SHP77 (cell line): Measurements from ENCODE around the gene MYO7A.
A peak's percentile ranks its signal among the peaks of the same experiment; 100 is the strongest.

ENCODE experiments used
- DNase-seq, 2 experiments: peaks; one replicate each; lab custom pipeline; 2025; lab: John Stamatoyannopoulos, UW

MYO7A gene

DNA sequence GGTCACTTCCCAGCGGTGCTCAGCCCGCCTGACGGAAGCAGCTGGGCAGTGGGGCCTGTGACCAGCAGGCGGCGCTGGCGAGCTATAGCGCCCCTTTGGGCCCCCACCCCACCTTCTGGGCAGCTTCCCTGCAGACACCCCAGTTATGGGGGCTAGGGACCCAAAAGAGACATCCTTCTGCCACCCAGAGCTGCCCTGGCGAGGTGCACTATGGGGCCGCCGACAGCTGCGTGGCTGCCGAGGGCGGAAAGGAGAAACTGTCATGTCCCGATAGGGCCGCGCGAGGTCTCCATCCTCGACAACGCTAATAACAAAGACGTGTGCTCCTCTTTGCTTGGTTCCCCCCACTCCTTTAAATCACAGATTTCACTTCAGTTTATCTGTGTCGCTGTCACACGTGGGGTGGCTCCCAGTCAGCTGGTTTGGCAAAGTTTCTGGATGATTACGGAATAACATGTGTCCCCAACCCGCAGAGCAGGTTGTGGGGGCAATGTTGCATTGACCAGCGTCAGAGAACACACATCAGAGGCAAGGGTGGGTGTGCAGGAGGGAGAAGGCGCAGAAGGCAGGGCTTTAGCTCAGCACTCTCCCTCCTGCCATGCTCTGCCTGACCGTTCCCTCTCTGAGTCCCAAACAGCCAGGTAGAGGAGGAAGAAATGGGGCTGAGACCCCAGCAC lies 673 bp upstream of the MYO7A start:
- peak; percentile 36 to 58 for DNase-seq

DNA sequence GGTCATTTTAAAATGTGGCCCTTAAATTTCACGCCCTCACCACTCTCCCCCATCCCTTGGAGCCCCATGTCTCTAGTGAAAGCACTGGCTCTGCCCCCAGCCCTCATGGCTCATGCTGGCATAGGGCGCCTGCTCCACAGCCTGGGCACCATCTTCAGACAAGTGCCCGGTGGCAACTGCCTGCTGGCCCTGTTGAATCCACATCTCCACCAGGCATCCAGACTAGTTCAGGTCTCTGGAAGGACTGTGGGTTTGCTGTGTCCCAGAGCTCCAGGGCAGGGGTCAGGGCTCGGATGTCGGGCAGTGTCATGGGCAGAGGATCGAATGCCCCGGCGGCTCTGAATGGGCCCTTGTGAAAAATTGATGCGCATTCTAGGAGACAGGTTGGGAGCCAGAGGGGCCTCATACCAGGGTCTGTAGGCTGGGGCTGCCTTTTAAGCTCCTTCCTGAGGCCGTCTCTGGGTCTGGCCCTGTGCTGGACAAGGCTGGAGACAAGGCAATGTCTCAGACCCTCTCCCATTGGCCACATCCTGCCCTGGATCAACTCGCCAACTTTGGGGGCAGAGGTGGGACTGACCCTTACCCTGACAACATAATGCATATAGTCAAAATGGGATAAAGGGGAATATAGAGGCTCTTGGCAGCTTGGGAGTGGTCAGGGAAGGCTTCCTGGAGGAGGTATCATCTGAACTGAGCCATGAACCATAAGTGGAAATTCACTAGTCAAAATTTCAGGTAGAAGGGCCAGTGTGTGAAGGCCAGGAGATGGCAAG lies 1.2 kb downstream of the MYO7A start:
- DNase-seq = no peak

DNA sequence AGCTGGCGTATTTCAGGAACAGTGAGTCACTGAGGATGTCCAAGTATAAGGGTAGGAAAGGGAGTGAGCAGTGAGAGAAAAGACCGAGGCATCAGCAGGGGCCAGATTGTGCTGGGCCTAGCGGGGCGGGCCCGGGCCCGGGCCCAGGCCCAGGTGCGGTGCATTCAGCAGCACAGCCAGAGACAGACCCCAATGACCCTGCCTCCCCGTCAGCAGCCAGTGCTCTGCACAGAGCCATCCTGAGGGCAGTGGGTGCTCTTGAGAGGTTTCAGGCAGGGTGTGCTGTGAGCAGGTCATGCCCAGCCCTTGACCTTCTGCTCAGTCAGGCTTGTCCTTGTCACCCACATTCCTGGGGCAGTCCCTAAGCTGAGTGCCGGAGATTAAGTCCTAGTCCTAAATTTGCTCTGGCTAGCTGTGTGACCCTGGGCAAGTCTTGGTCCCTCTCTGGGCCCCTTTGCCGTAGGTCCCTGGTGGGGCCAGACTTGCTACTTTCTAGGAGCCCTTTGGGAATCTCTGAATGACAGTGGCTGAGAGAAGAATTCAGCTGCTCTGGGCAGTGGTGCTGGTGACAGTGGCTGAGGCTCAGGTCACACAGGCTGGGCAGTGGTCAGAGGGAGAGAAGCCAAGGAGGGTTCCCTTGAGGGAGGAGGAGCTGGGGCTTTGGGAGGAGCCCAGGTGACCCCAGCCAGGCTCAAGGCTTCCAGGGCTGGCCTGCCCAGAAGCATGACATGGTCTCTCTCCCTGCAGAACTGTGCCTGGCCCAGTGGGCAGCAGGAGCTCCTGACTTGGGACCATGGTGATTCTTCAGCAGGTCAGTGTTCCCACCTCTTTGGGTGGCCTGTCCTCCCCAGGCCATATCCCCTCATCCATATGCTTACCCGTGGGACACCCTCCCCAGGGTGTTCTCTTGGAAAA lies 2.1 kb downstream of the MYO7A start:
- no peak for DNase-seq

DNA sequence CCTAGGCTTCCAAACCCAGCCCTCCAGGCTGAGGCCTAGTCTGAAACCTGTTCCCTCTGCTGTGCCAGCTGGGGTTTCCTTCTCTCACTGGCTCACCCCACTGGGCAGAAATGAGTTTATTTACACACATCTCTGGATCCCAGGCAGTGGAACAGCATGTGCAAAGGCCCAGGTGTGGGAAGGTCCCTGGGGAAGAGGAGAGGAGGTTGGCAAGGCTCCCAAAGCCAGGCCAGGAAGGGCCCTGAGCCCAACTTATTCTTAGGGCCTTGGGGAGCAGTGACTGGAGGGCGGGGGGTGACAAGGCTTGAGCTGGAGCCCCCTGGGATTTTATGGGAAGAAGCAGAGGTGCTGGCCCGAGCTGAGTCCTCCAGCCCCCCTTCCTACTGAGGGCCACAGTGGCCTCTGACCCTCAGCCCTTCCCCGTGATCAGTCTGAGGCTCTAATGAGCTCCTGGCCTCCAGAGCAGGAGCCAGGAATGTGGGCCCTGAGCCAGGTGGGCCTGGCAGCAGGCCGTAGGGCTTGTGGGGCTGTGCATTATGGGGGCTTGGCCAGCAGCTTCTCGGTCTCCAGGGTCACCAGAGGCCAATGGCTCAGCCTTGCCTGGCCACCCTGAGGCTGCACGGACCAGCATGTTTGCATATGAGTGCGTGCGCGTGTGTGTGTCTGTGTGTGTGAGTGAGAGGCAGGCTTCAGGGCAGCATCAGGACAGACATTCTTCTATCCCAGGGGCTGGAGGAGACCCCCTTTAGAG lies 2.9 kb downstream of the MYO7A start:
- DNase-seq = no peak

DNA sequence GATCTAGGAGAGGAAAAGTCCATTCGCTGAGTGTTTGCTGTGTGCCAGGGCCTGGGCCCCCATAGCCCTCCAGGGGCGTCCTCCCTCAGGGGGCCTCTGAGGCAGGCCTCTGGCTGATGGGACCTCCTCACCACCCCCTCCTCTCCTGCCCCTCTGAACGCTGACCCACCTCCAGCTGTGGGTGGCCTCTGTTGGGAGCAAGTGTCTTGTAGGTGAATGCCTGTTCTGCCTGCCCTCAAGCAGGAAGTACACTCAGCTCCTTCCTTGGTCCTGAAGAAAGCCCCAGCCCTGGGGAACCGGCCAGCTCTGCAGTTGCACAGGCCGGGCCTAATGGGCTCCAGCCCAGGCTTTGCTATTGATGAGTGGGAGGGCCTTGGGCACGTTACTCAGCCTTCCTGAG lies 3.5 kb downstream of the MYO7A start:
- DNase-seq = no peak

DNA sequence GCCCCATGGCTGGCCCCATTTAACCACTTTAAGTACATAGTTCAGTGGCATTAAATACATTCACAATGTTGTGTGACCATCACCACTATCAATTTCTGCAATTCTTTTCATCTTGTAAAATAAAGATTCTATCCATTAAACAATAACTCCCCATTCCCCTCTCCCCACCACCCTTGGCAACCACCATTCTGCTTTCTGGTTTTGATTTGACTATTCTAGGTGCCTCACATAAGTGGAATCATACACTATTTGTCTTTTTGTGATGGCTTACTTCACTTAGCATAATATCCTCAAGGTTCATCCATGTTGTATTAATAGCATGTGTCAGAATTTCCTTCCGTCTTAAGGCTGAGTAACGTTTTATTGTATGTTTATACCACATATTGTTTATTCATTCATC lies 7.0 kb downstream of the MYO7A start:
- no peak for DNase-seq

DNA sequence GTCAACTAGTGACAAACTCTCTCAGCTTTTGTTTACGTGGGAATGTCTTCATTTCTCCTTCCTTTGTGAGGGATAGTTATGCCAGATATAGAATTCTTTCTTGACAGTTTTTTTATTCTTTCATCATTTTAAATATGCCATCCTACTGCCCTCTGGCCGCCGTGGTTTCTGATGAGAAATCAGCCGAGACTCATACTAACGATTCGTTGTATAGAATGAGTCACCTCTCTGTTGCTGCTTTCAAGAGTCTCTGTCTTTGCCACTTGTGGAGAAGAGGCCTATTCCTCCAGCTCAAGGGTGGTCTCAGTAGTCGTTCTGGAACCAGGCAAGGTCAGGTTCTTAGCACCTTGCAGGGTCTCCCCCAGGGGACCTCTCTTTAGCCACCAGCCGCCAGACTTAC lies 8.0 kb downstream of the MYO7A start:
- DNase-seq = no peak

DNA sequence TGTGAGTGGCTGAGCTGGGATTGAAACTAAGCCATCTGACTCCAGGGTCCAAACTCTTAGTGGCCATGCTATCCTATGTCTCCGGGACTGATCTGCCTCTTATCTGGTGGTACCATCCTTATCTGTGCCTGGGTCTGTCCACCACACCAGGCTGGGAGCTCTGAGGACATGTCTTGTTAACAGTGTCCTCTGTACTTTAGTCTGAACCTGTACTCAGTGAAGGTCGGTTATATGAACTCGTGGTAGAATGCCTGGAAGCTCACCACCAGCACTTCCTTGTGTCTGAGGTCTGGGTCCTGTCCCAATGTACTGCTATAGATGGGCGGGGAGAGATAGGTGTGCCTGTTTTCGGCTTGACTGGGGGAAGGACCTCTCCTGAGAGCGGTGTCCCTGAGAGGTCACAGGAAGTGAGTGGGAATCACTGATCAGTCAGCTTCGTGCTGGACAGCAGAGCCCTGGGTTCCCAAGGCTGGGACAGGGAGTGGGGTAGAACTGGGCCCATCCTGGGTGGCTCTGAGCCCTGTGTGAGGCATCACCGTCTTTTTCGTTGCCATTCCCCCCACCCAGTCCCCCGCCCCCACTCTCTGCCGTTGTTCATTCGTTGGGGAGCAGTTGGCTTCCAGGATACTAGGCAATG lies 8.9 kb downstream of the MYO7A start:
- DNase-seq = no peak

DNA sequence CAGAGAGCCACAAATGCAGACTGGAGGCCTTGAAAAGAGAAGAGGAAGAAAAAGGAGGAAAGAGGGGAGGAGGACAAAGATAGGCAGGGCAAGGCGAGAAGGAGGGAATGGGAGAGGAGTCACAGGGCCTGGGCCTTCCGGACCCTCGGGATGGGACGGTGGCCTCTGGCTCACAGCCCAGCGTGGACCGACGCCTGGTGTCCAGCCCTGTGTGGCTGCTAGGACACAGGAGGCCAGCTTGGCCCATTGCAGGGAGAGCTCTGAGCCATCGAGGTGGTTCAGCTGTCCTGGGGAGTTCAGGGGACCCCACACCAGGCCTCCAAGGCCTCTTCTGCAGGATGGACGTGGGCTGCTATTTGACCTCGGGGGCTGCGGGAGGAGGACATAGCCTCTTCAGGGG lies 9.4 kb downstream of the MYO7A start:
- DNase-seq = no peak

DNA sequence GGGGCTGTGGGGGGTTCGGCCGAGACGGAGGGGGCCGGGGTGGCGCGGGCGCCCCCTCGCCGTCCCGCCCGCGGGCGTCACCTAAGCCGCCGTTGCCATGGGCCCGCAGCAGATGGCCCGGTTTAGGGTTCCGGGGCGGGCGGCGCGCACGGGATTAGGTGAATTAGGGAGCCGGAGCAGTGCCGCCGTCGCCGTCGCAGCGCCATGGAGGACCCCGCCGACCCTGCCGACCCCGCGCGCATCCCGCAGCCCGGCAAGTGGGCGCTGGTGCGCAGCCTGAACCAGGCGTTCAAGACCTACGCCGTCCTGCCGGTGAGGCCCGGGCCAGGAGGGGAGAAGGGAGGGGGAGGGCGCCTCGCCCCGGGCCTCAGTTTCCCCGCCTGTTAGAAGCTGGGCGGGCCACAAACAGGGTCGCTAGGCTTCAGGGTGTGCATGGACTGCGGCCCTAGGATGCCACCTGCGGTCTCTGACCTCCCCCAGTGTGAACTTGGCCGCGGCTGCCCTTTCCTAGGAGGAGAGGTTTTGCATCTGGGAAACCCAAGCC lies 10.1 kb downstream of the MYO7A start:
- DNase-seq = no peak

DNA sequence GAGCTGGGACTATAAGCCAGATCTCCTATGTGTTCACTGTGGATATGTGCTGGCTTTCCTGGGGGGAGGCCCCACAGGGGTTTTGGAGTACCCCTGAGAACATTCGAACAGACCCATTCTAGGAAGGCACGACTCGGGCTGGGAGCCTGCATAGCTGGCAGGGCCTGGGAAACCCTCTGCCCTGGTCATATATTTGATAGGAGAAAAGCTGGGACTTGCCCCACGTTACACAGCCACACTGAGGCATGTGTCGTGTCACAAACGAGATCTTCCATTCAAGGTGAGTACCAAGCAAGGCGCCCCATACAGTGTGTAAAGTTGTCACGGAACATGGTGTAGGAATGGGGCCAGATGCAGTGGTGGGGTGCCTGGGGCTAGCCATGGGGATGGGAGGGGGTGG lies 11.2 kb downstream of the MYO7A start:
- DNase-seq = no peak

DNA sequence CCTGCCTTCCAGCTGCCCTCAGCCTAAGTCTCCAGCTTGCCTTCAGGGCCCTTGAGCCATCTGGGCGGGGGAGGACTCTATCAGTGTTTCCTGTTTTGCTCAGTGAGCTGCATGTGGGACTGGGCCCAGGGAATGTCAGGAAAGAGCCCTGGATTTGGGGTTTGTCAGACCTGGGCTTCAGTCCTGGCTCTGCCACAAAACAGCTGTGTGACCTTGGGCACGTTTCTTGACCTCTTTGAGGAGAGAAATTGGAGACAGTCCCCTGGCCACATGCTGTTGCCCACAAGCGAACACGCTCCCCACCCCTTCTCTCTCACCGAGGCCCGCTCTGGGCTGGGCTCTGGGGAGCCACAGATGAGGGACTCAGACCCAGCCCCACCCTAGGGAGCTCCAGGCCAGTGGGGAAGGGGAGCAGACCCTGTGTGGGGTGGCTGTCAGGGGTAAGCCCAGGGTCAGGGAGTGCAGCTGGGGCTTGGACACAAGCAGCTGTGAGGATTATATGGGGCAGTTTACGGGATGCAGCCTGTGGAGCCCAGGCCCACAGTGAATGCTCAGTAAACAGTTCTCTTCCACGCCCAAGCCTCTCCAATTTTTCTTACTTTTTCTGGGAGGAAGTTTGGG lies 12.3 kb downstream of the MYO7A start:
- DNase-seq = peak in 1 of 2 experiments; percentile 15

DNA sequence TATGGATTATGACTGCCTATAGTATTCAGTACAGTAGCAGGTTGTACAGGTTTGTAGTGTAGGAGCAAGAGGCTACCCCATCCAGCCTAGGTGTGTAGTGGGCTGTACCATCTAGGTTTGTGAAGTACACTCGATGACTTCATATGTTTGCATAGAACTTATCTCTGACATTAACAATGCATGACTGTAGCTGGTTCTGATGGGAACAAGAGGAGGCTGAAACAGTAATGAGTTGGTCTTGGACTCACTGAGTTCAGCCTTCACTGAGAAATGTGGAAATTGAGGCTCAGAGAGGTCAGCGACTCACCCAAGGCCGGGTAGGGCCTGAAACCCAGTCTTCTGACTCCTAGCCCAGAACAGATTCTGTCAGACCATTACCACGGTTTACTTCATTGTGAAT lies 13.0 kb downstream of the MYO7A start:
- peak; percentile 34 to 45 for DNase-seq

DNA sequence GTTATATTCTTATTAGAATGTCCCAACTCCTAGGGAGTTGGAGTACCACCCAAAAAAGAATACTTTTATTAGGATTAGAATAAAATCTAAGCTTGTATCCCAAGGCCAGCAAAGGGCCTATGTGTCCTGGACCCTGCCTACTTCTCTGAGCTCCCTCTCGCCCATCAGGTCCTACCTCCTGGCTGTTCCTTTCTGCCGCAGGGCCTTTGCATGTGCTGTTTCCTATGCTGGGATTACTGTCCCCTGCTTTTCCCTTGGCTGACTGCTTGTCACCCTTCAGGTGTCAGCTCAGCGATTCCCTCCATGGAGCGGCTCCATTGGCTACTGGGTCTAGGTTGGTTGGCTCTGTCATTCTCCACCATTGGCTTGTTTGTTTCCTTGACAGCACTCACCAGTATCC lies 13.4 kb downstream of the MYO7A start:
- no peak for DNase-seq

DNA sequence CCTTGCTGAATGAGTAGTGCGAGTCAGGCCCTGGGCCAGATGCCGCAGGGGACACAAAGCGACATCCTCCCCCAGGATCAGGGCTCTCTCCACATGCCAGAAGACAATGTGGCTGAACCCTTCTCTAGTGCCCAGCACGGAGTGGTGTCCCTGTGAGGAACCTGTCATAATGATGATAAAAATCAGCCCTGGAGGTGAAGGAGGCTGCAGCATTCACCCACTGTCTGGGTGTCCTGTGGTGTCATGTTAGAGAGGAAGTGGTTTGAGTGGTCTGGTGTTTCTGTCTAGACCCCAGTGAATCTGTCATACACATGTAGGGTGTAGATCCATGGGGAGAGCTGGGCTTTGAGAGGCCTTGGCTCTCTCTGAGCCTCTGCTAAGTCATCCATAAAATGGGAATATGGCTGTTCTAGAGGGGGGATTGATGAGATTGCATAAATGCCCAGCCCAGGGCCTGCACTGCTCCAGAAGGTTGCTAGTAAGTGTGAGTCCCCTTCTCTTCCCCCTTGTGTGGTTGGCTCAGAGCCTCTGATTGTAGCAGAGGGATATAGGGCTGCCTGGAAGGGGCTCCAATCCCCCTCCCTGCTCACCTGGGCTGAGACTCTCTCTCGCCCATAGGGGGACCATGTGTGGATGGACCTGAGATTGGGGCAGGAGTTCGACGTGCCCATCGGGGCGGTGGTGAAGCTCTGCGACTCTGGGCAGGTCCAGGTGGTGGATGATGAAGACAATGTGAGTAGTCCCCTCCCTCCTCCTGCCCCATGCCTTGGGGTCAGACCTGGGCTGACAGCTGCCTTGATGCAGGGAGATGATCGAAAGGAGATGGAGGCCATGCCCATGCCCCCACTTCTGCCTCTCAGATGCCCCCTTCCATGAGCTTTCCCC lies 14.3 kb downstream of the MYO7A start:
- DNase-seq = no peak

DNA sequence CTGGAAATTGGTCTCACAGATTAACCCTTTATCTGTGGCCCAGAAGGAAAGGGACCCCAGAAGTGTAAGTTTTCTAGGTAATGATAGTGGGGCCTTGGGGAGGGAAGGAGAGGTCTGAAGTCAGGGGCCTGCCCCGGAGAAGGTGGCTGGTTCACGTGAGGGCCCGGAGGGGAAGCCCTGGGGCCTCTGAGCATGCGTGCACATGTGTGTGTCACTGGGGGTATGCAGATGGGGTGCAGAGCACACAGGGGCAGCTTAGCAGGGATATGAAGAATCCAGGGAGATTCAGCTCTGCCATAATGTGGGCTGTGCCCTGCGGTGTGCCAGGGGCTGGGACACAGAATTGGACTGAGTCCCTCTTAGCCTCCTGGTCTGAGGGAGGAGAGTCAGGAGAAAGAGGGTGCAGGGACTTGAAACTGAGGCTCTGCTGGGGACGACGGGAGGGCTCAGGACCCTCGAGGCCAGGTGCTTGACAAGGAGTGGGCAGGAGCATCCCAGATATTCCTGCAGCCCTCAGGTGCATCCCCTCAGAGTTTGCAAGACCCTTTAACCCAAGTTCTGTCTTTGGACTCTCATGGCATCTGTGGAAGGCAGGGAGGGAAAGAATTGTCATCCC lies 15.5 kb downstream of the MYO7A start:
- DNase-seq = no peak

DNA sequence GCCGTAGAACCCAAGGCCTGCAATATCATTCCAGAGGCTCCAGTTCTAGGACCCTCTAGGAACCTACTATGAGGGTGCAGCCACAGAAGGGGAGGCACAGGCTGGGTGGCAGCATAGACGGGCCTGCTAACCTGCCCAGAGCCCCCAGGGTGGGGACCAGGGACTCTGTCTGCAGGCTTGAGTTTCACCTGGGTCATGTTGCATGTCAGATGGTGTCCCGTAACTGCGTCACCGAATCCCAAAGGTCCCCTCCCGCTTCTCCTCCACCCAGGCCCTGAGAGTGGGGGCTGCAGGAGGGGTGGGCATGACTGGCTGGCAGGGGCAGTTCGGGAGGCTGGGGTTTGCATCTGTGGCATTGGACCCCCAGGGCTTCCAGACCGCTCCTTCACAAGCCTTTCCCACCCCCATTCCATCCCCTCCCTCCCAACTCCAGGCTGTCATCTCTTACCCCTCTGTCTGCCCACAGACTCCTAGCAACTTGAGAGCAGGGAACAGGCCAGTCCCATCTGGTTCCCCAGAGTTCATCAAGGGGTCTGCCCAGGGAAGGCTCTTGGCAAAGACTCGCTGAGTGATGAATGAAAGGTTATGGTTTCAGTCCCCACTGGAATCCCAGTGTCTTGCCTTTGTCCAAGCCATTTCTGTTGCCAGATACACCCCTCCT lies 16.3 kb downstream of the MYO7A start:
- no peak for DNase-seq

DNA sequence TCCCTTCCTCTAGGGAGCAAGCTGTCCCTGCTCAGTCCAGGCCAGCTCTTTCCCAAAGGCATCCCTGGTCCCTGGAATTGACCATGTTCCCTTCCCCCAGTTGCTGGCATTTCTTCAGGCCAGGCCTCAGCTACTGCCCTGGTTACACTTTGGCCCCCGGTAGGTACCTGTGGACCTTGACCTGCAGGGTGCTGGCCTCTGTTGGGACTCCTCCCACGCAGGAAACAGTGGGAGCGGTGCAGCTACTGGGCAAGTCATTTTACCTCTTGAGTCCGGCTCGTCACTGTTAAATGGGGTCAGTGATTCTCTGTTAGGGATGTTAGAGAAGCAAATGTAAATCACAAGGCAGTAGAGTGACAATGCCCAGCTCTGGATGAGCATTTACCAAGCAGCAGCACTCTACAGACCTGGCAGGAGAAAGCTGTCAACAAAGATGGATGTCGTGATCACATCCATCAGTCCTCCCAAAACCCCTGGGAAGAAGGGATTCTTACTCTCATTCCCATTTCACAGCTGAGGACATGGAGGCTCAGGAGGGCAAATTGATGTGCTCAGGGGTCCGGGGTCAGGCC lies 16.9 kb downstream of the MYO7A start:
- no peak for DNase-seq
